Cardiac fibroblast (primary cell): ENCODE results near the gene UNC13B.
"Not testable (repeated sequence)": the region's sequence is repeated elsewhere in the genome, so short reads cannot be mapped to it uniquely, and the experiment has no call there.

ENCODE experiments used
- DNase-seq, 2 donors: peaks; one replicate each; pipeline versions ENCODE4 v3.0.0 to v3.0.0-alpha.2; 2010; ENCODE audit warnings: low read depth in 2 of 2
- H3K4me3 ChIP-seq, 2 donors: replicated peaks in 1 of 2; 1 replicate in 1 of 2; 2 replicates in 1 of 2; pipeline ENCODE4 v1.5.1; 2011; ENCODE audit warnings: low read depth in 2 of 2, low read length in 2 of 2, mild to moderate bottlenecking in 2 of 2, moderate library complexity in 1 of 2
- CTCF ChIP-seq: IDR thresholded peaks from one replicate; pipeline ENCODE4 v1.5.1; 2011; ENCODE audit warnings: low read depth, mild to moderate bottlenecking, low read length, inconsistent platforms

UNC13B gene

GRCh38 chr9:35152926-35153325 lies 8.9 kb upstream of the UNC13B start:
- no peak for TF ChIP-seq CTCF
- no peak for DNase-seq
- H3K4me3 ChIP-seq: no peak overlapping the region

- TF ChIP-seq CTCF: no peak
- no peak overlapping the region for H3K4me3 ChIP-seq
- no peak for DNase-seq
Measured at GRCh38 chr9:35156781-35157180, 5.0 kb upstream of the UNC13B start.

GRCh38 chr9:35157836-35158235 lies 4.0 kb upstream of the UNC13B start:
- DNase-seq, H3K4me3 ChIP-seq: not testable (repeated sequence)

GRCh38 chr9:35158501-35159280 lies 3.1 kb upstream of the UNC13B start:
- H3K4me3 ChIP-seq: no peak overlapping the region
- no peak for TF ChIP-seq CTCF
- DNase-seq: no peak

- peak overlapping the region; percentile 96 for H3K4me3 ChIP-seq
- no peak for TF ChIP-seq CTCF
- peak in 1 of 2 donors; percentile 13 for DNase-seq
Measured at GRCh38 chr9:35162605-35163315, 951 bp downstream of the UNC13B start.

GRCh38 chr9:35163413-35163812 lies 1.6 kb downstream of the UNC13B start:
- DNase-seq: no peak
- TF ChIP-seq CTCF: no peak
- peak overlapping the region in 1 of 2 donors; percentile 96 for H3K4me3 ChIP-seq

- peak; percentile 52 to 75 for DNase-seq
- no peak for TF ChIP-seq CTCF
- H3K4me3 ChIP-seq: no peak overlapping the region
Measured at GRCh38 chr9:35164711-35165110, 2.9 kb downstream of the UNC13B start.

GRCh38 chr9:35167429-35167828 lies 5.6 kb downstream of the UNC13B start:
- not testable (repeated sequence) for H3K4me3 ChIP-seq, DNase-seq
